A549 (cell line): ENCODE results near the gene SREBF1.

Experiments used
- NR3C1 ChIP-seq: fragments of >200 bp; sonication (Bioruptor Twin); formaldehyde crosslinking; IDR thresholded peaks from 3 replicates; pipeline ENCODE4 v1.6.1; 2017
- POLR2A ChIP-seq: IDR thresholded peaks from 2 replicates; pipeline ENCODE4 v1.6.1; 2012; ENCODE audit warnings: mild to moderate bottlenecking, low read length
- TF ChIP-seq, protein P1 (sequence below): fragments of >200 bp; sonication (Bioruptor Twin); formaldehyde crosslinking; IDR thresholded peaks from 3 replicates; pipeline ENCODE4 v1.5.1; 2016

DNA sequence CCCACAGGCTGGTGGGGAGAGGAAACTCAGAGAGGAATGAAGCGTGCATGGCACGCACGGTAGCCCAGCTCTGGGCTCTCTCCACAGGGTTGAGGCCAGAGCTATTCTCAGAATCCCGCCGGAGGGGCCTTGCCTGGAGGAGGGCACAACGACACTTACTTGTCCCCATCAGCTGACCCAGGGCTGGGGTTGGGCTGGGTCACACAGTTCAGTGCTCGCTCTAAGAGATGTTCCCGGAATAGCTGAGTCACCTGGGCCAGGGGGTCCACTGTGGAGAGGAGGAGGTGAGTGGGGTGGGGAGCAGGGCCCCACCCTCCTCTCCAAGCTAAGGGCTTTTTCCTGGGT lies 21.8 kb downstream of the SREBF1 start:
- TF ChIP-seq, protein P1, sequence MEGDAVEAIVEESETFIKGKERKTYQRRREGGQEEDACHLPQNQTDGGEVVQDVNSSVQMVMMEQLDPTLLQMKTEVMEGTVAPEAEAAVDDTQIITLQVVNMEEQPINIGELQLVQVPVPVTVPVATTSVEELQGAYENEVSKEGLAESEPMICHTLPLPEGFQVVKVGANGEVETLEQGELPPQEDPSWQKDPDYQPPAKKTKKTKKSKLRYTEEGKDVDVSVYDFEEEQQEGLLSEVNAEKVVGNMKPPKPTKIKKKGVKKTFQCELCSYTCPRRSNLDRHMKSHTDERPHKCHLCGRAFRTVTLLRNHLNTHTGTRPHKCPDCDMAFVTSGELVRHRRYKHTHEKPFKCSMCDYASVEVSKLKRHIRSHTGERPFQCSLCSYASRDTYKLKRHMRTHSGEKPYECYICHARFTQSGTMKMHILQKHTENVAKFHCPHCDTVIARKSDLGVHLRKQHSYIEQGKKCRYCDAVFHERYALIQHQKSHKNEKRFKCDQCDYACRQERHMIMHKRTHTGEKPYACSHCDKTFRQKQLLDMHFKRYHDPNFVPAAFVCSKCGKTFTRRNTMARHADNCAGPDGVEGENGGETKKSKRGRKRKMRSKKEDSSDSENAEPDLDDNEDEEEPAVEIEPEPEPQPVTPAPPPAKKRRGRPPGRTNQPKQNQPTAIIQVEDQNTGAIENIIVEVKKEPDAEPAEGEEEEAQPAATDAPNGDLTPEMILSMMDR, result no peak
- no peak for TF ChIP-seq POLR2A
- TF ChIP-seq NR3C1, result no peak
